GM12878 (cell line): ENCODE data around the gene VSX2.

Experiments
- ASH2L ChIP-seq: fragments of 300-600, 200-600 bp; sonication (generic); IDR thresholded peaks from 2 replicates; pipeline ENCODE4 v1.6.1; 2017; ENCODE audit warnings: low read depth, mild to moderate bottlenecking, borderline replicate concordance
- CEBPB ChIP-seq, 2 experiments: fragments of 150-350 bp in 1 of 2; IDR thresholded peaks; 2 replicates each; pipeline ENCODE4 v1.6.1; 2012 to 2014; ENCODE audit warnings: low read depth in 2 of 2, low read length in 2 of 2, borderline replicate concordance in 1 of 2, inconsistent platforms in 1 of 2
- CTCF ChIP-seq, 3 experiments: IDR thresholded peaks in 2 of 3; conservative IDR thresholded peaks in 1 of 3; 2 replicates each; pipeline ENCODE4 v1.5.1; 2011; ENCODE audit warnings: low read depth in 3 of 3, low read length in 3 of 3, mild to moderate bottlenecking in 3 of 3, control low read depth in 2 of 3, moderate library complexity in 2 of 3, inconsistent platforms in 1 of 3, mixed read lengths in 1 of 3; ENCODE audit not compliant: control insufficient read depth in 2 of 3, insufficient read depth in 1 of 3; ENCODE audit errors: extremely low read depth in 1 of 3
- EP300 ChIP-seq, 2 experiments: fragments of 150-350 bp in 1 of 2; IDR thresholded peaks; 2 replicates each; pipeline ENCODE4 v1.6.1; 2011 to 2012; ENCODE audit warnings: low read depth in 2 of 2, low read length in 2 of 2, borderline replicate concordance in 1 of 2, improper control_type of control experiment in 1 of 2, inconsistent platforms in 1 of 2; ENCODE audit not compliant: control insufficient read depth in 1 of 2
- EZH2 ChIP-seq: IDR thresholded peaks from 2 replicates; pipeline ENCODE4 v1.6.1; 2012; ENCODE audit warnings: low read depth, mild to moderate bottlenecking, control low read depth, inconsistent platforms, low read length, borderline replicate concordance; ENCODE audit not compliant: control insufficient read depth
- PBX3 ChIP-seq: IDR thresholded peaks from 2 replicates; pipeline ENCODE4 v1.6.1; 2011; ENCODE audit warnings: mild to moderate bottlenecking, low read depth, low read length, moderate library complexity; ENCODE audit not compliant: insufficient replicate concordance
- POLR2A ChIP-seq: IDR thresholded peaks from 2 replicates; pipeline ENCODE4 v1.6.1; 2011; ENCODE audit warnings: low read depth, mild to moderate bottlenecking, low read length
- SIN3A ChIP-seq: IDR thresholded peaks from 2 replicates; pipeline ENCODE4 v1.6.1; 2012; ENCODE audit warnings: low read depth, low read length, improper control_type of control experiment
- SMC3 ChIP-seq: IDR thresholded peaks from 2 replicates; pipeline ENCODE4 v1.6.1; 2011; ENCODE audit warnings: low read length, improper control_type of control experiment, borderline replicate concordance
- SP1 ChIP-seq: IDR thresholded peaks from one replicate; pipeline ENCODE4 v1.6.1; 2011; ENCODE audit warnings: low read depth, low read length
- ZBTB40 ChIP-seq: fragments of 450-650 bp; IDR thresholded peaks from 2 replicates; pipeline ENCODE4 v1.6.1; 2016; ENCODE audit warnings: mild to moderate bottlenecking, moderate library complexity, borderline replicate concordance
- TF ChIP-seq, protein P1 (sequence below): fragments of 450-650 bp; IDR thresholded peaks from 2 replicates; pipeline ENCODE4 v1.6.1; 2017; ENCODE audit warnings: mild to moderate bottlenecking, moderate library complexity

DNA sequence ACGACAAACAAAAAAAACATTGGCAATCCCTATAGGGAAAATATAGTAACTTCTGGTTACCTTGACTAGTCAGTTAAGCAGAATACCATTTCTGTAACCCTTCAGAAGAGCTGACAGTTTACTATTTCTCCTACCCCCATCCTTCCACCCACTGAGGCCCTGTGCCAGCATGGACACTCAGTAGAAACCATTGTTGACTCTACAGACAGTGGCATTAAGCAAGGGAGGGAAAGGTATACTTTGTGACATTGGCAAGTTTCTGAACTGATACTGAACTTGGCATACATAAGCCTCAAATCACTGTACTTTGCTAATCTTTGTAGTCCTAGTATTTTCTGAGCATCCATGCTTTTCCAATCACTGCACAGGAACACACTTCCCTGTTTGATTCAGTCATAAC, 33.4 kb upstream of the VSX2 start:
- TF ChIP-seq CTCF (IDR thresholded peaks at IDR 0.05 in 2 of 3, conservative IDR thresholded peaks at IDR 0.05 in 1 of 3; ENCODE audit: control insufficient read depth in 2 of 3, extremely low read depth in 1 of 3, insufficient read depth in 1 of 3, low read depth in 3 of 3, low read length in 3 of 3), result no peak
- TF ChIP-seq ASH2L, result no peak
- no peak for TF ChIP-seq EZH2
- no peak for TF ChIP-seq SP1
- TF ChIP-seq POLR2A, result no peak
- TF ChIP-seq EP300 (IDR thresholded peaks at IDR 0.05; ENCODE audit: borderline replicate concordance in 1 of 2, control insufficient read depth in 1 of 2, low read depth in 2 of 2, low read length in 2 of 2), result no peak
- no peak for TF ChIP-seq SIN3A
- no peak for TF ChIP-seq PBX3
- TF ChIP-seq, protein P1, sequence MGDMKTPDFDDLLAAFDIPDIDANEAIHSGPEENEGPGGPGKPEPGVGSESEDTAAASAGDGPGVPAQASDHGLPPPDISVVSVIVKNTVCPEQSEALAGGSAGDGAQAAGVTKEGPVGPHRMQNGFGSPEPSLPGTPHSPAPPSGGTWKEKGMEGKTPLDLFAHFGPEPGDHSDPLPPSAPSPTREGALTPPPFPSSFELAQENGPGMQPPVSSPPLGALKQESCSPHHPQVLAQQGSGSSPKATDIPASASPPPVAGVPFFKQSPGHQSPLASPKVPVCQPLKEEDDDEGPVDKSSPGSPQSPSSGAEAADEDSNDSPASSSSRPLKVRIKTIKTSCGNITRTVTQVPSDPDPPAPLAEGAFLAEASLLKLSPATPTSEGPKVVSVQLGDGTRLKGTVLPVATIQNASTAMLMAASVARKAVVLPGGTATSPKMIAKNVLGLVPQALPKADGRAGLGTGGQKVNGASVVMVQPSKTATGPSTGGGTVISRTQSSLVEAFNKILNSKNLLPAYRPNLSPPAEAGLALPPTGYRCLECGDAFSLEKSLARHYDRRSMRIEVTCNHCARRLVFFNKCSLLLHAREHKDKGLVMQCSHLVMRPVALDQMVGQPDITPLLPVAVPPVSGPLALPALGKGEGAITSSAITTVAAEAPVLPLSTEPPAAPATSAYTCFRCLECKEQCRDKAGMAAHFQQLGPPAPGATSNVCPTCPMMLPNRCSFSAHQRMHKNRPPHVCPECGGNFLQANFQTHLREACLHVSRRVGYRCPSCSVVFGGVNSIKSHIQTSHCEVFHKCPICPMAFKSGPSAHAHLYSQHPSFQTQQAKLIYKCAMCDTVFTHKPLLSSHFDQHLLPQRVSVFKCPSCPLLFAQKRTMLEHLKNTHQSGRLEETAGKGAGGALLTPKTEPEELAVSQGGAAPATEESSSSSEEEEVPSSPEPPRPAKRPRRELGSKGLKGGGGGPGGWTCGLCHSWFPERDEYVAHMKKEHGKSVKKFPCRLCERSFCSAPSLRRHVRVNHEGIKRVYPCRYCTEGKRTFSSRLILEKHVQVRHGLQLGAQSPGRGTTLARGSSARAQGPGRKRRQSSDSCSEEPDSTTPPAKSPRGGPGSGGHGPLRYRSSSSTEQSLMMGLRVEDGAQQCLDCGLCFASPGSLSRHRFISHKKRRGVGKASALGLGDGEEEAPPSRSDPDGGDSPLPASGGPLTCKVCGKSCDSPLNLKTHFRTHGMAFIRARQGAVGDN, result no peak
- TF ChIP-seq ZBTB40, result no peak
- no peak for TF ChIP-seq SMC3
- no peak for TF ChIP-seq CEBPB (IDR thresholded peaks at IDR 0.05; ENCODE audit: borderline replicate concordance in 1 of 2, low read depth in 2 of 2, low read length in 2 of 2)
